ENCODE data around the gene BRCA2. TPM values are rescaled to one million over a fixed set of nuclear protein-coding genes. Genes with fewer than 3 reads are reported as not detected.
"Not testable (repeated sequence)": the region's sequence is repeated elsewhere in the genome, so short reads cannot be mapped to it uniquely, and the experiment has no call there.

The BRCA2 gene
- total and polyA plus RNA-seq, 2 experiments from 2014 or later = 3.7 to 5.3 TPM

- Histone ChIP-seq H3K9me3 (ENCODE audit: low read depth) (no peaks in the 10 kb centered on the region), H3K4me1 (ENCODE audit: insufficient read depth) (peaks cover 11% of the 10 kb centered on the region), H2AFZ (no peak overlapping the region), H3K36me3 (ENCODE audit: low read depth) (peaks cover 7% of the 10 kb centered on the region; the same call in 1 of the 2 replicates), H3F3A (ENCODE audit: insufficient read depth) (peaks cover 9% of the 10 kb centered on the region), H3K27me3 (replicated peaks; ENCODE audit: insufficient read depth) (no peaks in the 10 kb centered on the region), H3K79me2 (ENCODE audit: insufficient read depth) (no peaks in the 10 kb centered on the region), H3K27ac (no peak overlapping the region), H4K20me1 (ENCODE audit: insufficient read depth) (no peaks in the 10 kb centered on the region), H3K9ac (no peak overlapping the region), H3K4me2 (ENCODE audit: unreplicated experiment) (no peak overlapping the region), H3K9me2 (ENCODE audit: insufficient read depth) (no peaks in the 10 kb centered on the region), H3K4me3 (no peak overlapping the region)
- 92 to 95% methylated on average over 2 of the region's 2 CpGs for WGBS, 2 experiments (ENCODE audit: low coverage in 1 of 2, low lambda C conversion rate in 2 of 2, missing lambda C conversion rate in 2 of 2)
- in situ Hi-C loops (cut with MboI) = no loop called here
- TF ChIP-seq EZH2phosphoT487 (IDR thresholded peaks at IDR 0.05; ENCODE audit: insufficient read depth, low read depth) = no peak
- TF ChIP-seq EZH2 (IDR thresholded peaks at IDR 0.05; ENCODE audit: insufficient read depth, poor library complexity, severe bottlenecking) = no peak
- DNase-seq = peak; percentile 41
These were observed 19.4 kb downstream of the BRCA2 start for GRCh38 chr13:32334671-32335070.

- Histone ChIP-seq H3K4me3 (no peak overlapping the region), H3K27ac (no peak overlapping the region), H3K9ac (no peak overlapping the region), H3K9me3 (ENCODE audit: low read depth) (no peaks in the 10 kb centered on the region), H3K4me1 (ENCODE audit: insufficient read depth) (no peaks in the 10 kb centered on the region), H3F3A (ENCODE audit: insufficient read depth) (no peaks in the 10 kb centered on the region), H3K27me3 (replicated peaks; ENCODE audit: insufficient read depth) (no peaks in the 10 kb centered on the region), H3K9me2 (ENCODE audit: insufficient read depth) (no peaks in the 10 kb centered on the region), H3K4me2 (ENCODE audit: unreplicated experiment) (no peak overlapping the region), H3K79me2 (ENCODE audit: insufficient read depth) (no peaks in the 10 kb centered on the region), H4K20me1 (ENCODE audit: insufficient read depth) (no peaks in the 10 kb centered on the region), H3K36me3 (ENCODE audit: low read depth) (0 out of 2 replicates have a peak, but pooled peaks cover 3% of the 10 kb centered on the region), H2AFZ (no peak overlapping the region)
- in situ Hi-C loops (cut with MboI) = no loop called here
- TF ChIP-seq EZH2phosphoT487 (IDR thresholded peaks at IDR 0.05; ENCODE audit: insufficient read depth, low read depth) (no peak), EZH2 (IDR thresholded peaks at IDR 0.05; ENCODE audit: insufficient read depth, poor library complexity, severe bottlenecking) (no peak)
- 98 to 99% methylated on average over 3 of the region's 3 CpGs for WGBS, 2 experiments (ENCODE audit: low coverage in 1 of 2, low lambda C conversion rate in 2 of 2, missing lambda C conversion rate in 2 of 2)
- no peak for DNase-seq
These were observed 25.6 kb downstream of the BRCA2 start for GRCh38 chr13:32340914-32341313.

- no peak for DNase-seq
- no peak overlapping the region for H3K9ac ChIP-seq
- no peaks in the 10 kb centered on the region for H3K79me2 ChIP-seq (ENCODE audit: insufficient read depth)
- no peaks in the 10 kb centered on the region for H3K9me2 ChIP-seq (ENCODE audit: insufficient read depth)
- no peaks in the 10 kb centered on the region for H3K4me1 ChIP-seq (ENCODE audit: insufficient read depth)
- H3K27ac ChIP-seq = no peak overlapping the region
- no peaks in the 10 kb centered on the region for H4K20me1 ChIP-seq (ENCODE audit: insufficient read depth)
- H3K36me3 ChIP-seq (ENCODE audit: low read depth) = no peaks in the 10 kb centered on the region
- no peaks in the 10 kb centered on the region for H3F3A ChIP-seq (ENCODE audit: insufficient read depth)
- TF ChIP-seq EZH2 (IDR thresholded peaks at IDR 0.05; ENCODE audit: insufficient read depth, poor library complexity, severe bottlenecking) (no peak), EZH2phosphoT487 (IDR thresholded peaks at IDR 0.05; ENCODE audit: insufficient read depth, low read depth) (no peak)
- 97% methylated on average over 1 of the region's 1 CpG for WGBS, 2 experiments (ENCODE audit: low coverage in 1 of 2, low lambda C conversion rate in 2 of 2, missing lambda C conversion rate in 2 of 2)
- H3K9me3 ChIP-seq (ENCODE audit: low read depth) = no peaks in the 10 kb centered on the region
- in situ Hi-C loops (cut with MboI) = no loop called here
- no peak overlapping the region for H2AFZ ChIP-seq
- H3K4me3 ChIP-seq = no peak overlapping the region
- H3K27me3 ChIP-seq (replicated peaks; ENCODE audit: insufficient read depth) = no peaks in the 10 kb centered on the region
- no peak overlapping the region for H3K4me2 ChIP-seq (ENCODE audit: unreplicated experiment)
These were observed 32.3 kb downstream of the BRCA2 start for GRCh38 chr13:32347651-32348050.

GRCh38 chr13:32350839-32351441 lies 35.6 kb downstream of the BRCA2 start:
- H3K9ac ChIP-seq; H3F3A ChIP-seq (ENCODE audit: insufficient read depth); in situ Hi-C loops (cut with MboI); H3K4me3 ChIP-seq; H3K36me3 ChIP-seq (ENCODE audit: low read depth); H4K20me1 ChIP-seq (ENCODE audit: insufficient read depth); H3K9me3 ChIP-seq (ENCODE audit: low read depth); H3K9me2 ChIP-seq (ENCODE audit: insufficient read depth); H3K79me2 ChIP-seq (ENCODE audit: insufficient read depth); H2AFZ ChIP-seq; H3K27me3 ChIP-seq (replicated peaks; ENCODE audit: insufficient read depth); H3K4me1 ChIP-seq (ENCODE audit: insufficient read depth); H3K27ac ChIP-seq; H3K4me2 ChIP-seq (ENCODE audit: unreplicated experiment); DNase-seq: not testable (repeated sequence)
- 92 to 98% methylated on average over 14 to 15 of the region's 15 CpGs for WGBS, 2 experiments (ENCODE audit: low coverage in 1 of 2, low lambda C conversion rate in 2 of 2, missing lambda C conversion rate in 2 of 2)

- in situ Hi-C loops (cut with MboI) = no loop called here
- H3K9ac ChIP-seq = no peak overlapping the region
- no peaks in the 10 kb centered on the region for H3K9me2 ChIP-seq (ENCODE audit: insufficient read depth)
These were observed 38.7 kb downstream of the BRCA2 start for GRCh38 chr13:32354040-32354439.

GRCh38 chr13:32355935-32356334 lies 40.6 kb downstream of the BRCA2 start:
- H3K9me3 ChIP-seq (ENCODE audit: low read depth); DNase-seq; H3K79me2 ChIP-seq (ENCODE audit: insufficient read depth); H3K4me1 ChIP-seq (ENCODE audit: insufficient read depth); H3K9ac ChIP-seq; in situ Hi-C loops (cut with MboI); H2AFZ ChIP-seq; H3K4me3 ChIP-seq; H3K36me3 ChIP-seq (ENCODE audit: low read depth); H3K27me3 ChIP-seq (replicated peaks; ENCODE audit: insufficient read depth); H4K20me1 ChIP-seq (ENCODE audit: insufficient read depth); H3K9me2 ChIP-seq (ENCODE audit: insufficient read depth); H3F3A ChIP-seq (ENCODE audit: insufficient read depth); H3K4me2 ChIP-seq (ENCODE audit: unreplicated experiment); H3K27ac ChIP-seq: not testable (repeated sequence)
- WGBS, 2 experiments (ENCODE audit: low coverage in 1 of 2, low lambda C conversion rate in 2 of 2, missing lambda C conversion rate in 2 of 2) = 95 to 97% methylated on average over 8 of the region's 8 CpGs

More at GRCh38 chr13:32354040-32354439, 38.7 kb downstream of the BRCA2 start:
- Histone ChIP-seq H3K36me3 (ENCODE audit: low read depth) (no peaks in the 10 kb centered on the region), H3K4me1 (ENCODE audit: insufficient read depth) (no peaks in the 10 kb centered on the region), H3K4me2 (ENCODE audit: unreplicated experiment) (no peak overlapping the region), H2AFZ (no peak overlapping the region), H3F3A (ENCODE audit: insufficient read depth) (no peaks in the 10 kb centered on the region), H3K9me3 (ENCODE audit: low read depth) (no peaks in the 10 kb centered on the region), H3K27me3 (replicated peaks; ENCODE audit: insufficient read depth) (no peaks in the 10 kb centered on the region), H3K4me3 (no peak overlapping the region), H3K79me2 (ENCODE audit: insufficient read depth) (no peaks in the 10 kb centered on the region), H3K27ac (no peak overlapping the region), H4K20me1 (ENCODE audit: insufficient read depth) (no peaks in the 10 kb centered on the region)
- TF ChIP-seq EZH2phosphoT487 (IDR thresholded peaks at IDR 0.05; ENCODE audit: insufficient read depth, low read depth) (no peak), EZH2 (IDR thresholded peaks at IDR 0.05; ENCODE audit: insufficient read depth, poor library complexity, severe bottlenecking) (no peak)
- no peak for DNase-seq
- WGBS, 2 experiments (ENCODE audit: low coverage in 1 of 2, low lambda C conversion rate in 2 of 2, missing lambda C conversion rate in 2 of 2) = 95 to 100% methylated on average over 1 of the region's 1 CpG

Measured in GM23248 (cell line).